HepG2 (cell line): ENCODE data around the gene IFIT3. TPM values are rescaled to one million over a fixed set of nuclear protein-coding genes. Genes with fewer than 3 reads are reported as not detected.

Experiments
- ARID5B ChIP-seq: IDR thresholded peaks from 2 replicates; pipeline ENCODE4 v1.4.0; 2020; ENCODE audit warnings: mild to moderate bottlenecking, missing genetic modification reagents
- CEBPG ChIP-seq: IDR thresholded peaks from 2 replicates; pipeline ENCODE4 v1.6.1; 2016
- EZH2 ChIP-seq: conservative IDR thresholded peaks from 2 replicates; pipeline ENCODE4 v1.6.1; 2012; ENCODE audit warnings: mild to moderate bottlenecking, low read depth, low read length, moderate library complexity
- FOSL2 ChIP-seq: sonication (generic); formaldehyde crosslinking; IDR thresholded peaks from 2 replicates; pipeline ENCODE4 v1.4.0; 2020; ENCODE audit warnings: missing genetic modification reagents
- HNRNPH1 ChIP-seq: fragments of 200-400 bp; formaldehyde crosslinking; optimal IDR thresholded peaks from 2 replicates; pipeline ENCODE3; 2017; ENCODE audit warnings: mild to moderate bottlenecking, low read depth, low read length
- IRF2 ChIP-seq: IDR thresholded peaks from 2 replicates; pipeline ENCODE4 v1.6.1; 2018; ENCODE audit warnings: missing genetic modification reagents, missing compliant biosample characterization
- SAP130 ChIP-seq: IDR thresholded peaks from 2 replicates; pipeline ENCODE4 v1.6.1; 2016; ENCODE audit warnings: low read depth
- SNAPC4 ChIP-seq: sonication (generic); formaldehyde crosslinking; IDR thresholded peaks from 2 replicates; pipeline ENCODE4 v1.4.0; 2020; ENCODE audit warnings: mild to moderate bottlenecking, missing genetic modification reagents
- ZKSCAN8 ChIP-seq: IDR thresholded peaks from 2 replicates; pipeline ENCODE4 v1.6.1; 2016; ENCODE audit warnings: borderline replicate concordance, missing genetic modification reagents, missing compliant biosample characterization
- ZNF644 ChIP-seq: IDR thresholded peaks from 2 replicates; pipeline ENCODE4 v1.6.1; 2016; ENCODE audit warnings: low read depth
- polyA plus RNA-seq, 8 experiments: library from polyadenylated mRNA; depleted of rRNA in 3 of 8; stranded (reverse) in 7 of 8; unstranded in 1 of 8; fragments of >200 nt; fragmentation: Illumina TruSeq in 4 of 8; extraction: Trizol in 4 of 8; gene quantifications; 2 replicates each; pipeline versions ENCODE4 v1.2.1 to v1.2.3, GENCODE V29; 2011 to 2016; ENCODE audit warnings: low read depth in 4 of 8, missing spikeins in 1 of 8, mixed read lengths in 1 of 8; ENCODE audit not compliant: insufficient read depth in 1 of 8
- total RNA-seq, 5 experiments: library from RNA; depleted of rRNA; stranded (reverse); fragments of >200 nt; fragmentation: Illumina TruSeq; extraction: Trizol; gene quantifications; 2 replicates each; pipeline ENCODE4 v1.2.3, GENCODE V29; 2016; ENCODE audit warnings: low read depth in 1 of 5

IFIT3 gene
- total and polyA plus RNA-seq, 2 of the 13 experiments (the other 11 are each of a cell fraction or from before 2014, with no cell fraction given), result 0.48 to 3.1 TPM

GRCh38 chr10:89301721-89302445, 25.9 kb upstream of the IFIT3 start, which contains the start of gene IFIT2 (continued):
- TF ChIP-seq EZH2, result no peak
- peak; percentile 41; the same call in 1 of the 2 replicates for TF ChIP-seq ZNF644 (CRISPR knock-in tag)
- peak; percentile 60 for TF ChIP-seq SAP130 (CRISPR knock-in tag)
- TF ChIP-seq IRF2 (CRISPR knock-in tag), result peak; percentile 56
- peak; percentile 47; the same call in 1 of the 2 replicates for TF ChIP-seq ARID5B (CRISPR knock-in tag)
- no peak for TF ChIP-seq SNAPC4 (CRISPR knock-in tag)
- no peak for TF ChIP-seq ZKSCAN8 (CRISPR knock-in tag)
- peak; percentile 32; the same call in 1 of the 2 replicates for TF ChIP-seq CEBPG
- no peak for TF ChIP-seq HNRNPH1
- peak; percentile 61 for TF ChIP-seq FOSL2
